Measurements from ENCODE around the gene GOLGA8N. TPM values are rescaled to one million over a fixed set of nuclear protein-coding genes. Genes with fewer than 3 reads are reported as not detected.

Gene GOLGA8N
- total RNA-seq, 2 experiments from 2014 or later: 3.0 to 4.0 TPM

GRCh38 chr15:32641517-32642059 lies 48.3 kb downstream of the GOLGA8N start, which contains the start of gene SCG5:
Gene SCG5, plus strand, starts transcription at chr15:32641710. Its CDS starts 1,883 bp downstream, at chr15:32643593.
- no peaks in the 10 kb centered on the region for H3K9me3 Mint-ChIP-seq
- peak; percentile 3 for DNase-seq

GRCh38 chr15:32642667-32643435 lies 49.6 kb downstream of the GOLGA8N start:
- Mint-ChIP-seq H3K4me3 (no peak overlapping the region), H3K4me1 (no peaks in the 10 kb centered on the region), H3K27ac (no peak overlapping the region), H3K27me3 (peaks cover 12% of the 10 kb centered on the region), H3K9me3 (no peaks in the 10 kb centered on the region), H3K36me3 (peaks cover 18% of the 10 kb centered on the region)
- no peak for DNase-seq

More at GRCh38 chr15:32641517-32642059, 48.3 kb downstream of the GOLGA8N start, which contains the start of gene SCG5:
- no peak within 1 kb of the TSS for H3K27ac Mint-ChIP-seq
- peaks cover 27% of the 10 kb centered on the region for H3K36me3 Mint-ChIP-seq
- H3K4me1 Mint-ChIP-seq: no peaks in the 10 kb centered on the region
- peaks cover 12% of the 10 kb centered on the region for H3K27me3 Mint-ChIP-seq
- H3K4me3 Mint-ChIP-seq: no peak within 1 kb of the TSS

GRCh38 chr15:32643907-32644445 lies 50.7 kb downstream of the GOLGA8N start:
- Mint-ChIP-seq H3K36me3 (peaks cover 21% of the 10 kb centered on the region), H3K9me3 (no peaks in the 10 kb centered on the region), H3K27ac (no peak overlapping the region), H3K4me1 (no peaks in the 10 kb centered on the region), H3K27me3 (peaks cover 15% of the 10 kb centered on the region), H3K4me3 (no peak overlapping the region)
- DNase-seq: no peak

- no peaks in the 10 kb centered on the region for H3K4me1 Mint-ChIP-seq
- H3K27ac Mint-ChIP-seq: no peak overlapping the region
- peaks cover 13% of the 10 kb centered on the region for H3K27me3 Mint-ChIP-seq
- H3K9me3 Mint-ChIP-seq: no peaks in the 10 kb centered on the region
- peaks cover 11% of the 10 kb centered on the region for H3K36me3 Mint-ChIP-seq
- no peak overlapping the region for H3K4me3 Mint-ChIP-seq
- no peak for DNase-seq
Measured at GRCh38 chr15:32646291-32646690, 53.0 kb downstream of the GOLGA8N start.

GRCh38 chr15:32649342-32649741 lies 56.1 kb downstream of the GOLGA8N start:
- H3K27me3 Mint-ChIP-seq: peaks cover 2% of the 10 kb centered on the region
- DNase-seq: no peak
- H3K4me3 Mint-ChIP-seq: no peak overlapping the region
- peaks cover 7% of the 10 kb centered on the region for H3K36me3 Mint-ChIP-seq
- no peak overlapping the region for H3K27ac Mint-ChIP-seq
- no peaks in the 10 kb centered on the region for H3K9me3 Mint-ChIP-seq
- H3K4me1 Mint-ChIP-seq: no peaks in the 10 kb centered on the region

GRCh38 chr15:32651229-32651837 lies 58.1 kb downstream of the GOLGA8N start:
- H3K4me1 Mint-ChIP-seq: no peaks in the 10 kb centered on the region

GRCh38 chr15:32652178-32652577 lies 58.9 kb downstream of the GOLGA8N start:
- peaks cover 5% of the 10 kb centered on the region for H3K36me3 Mint-ChIP-seq
- DNase-seq: no peak
- no peaks in the 10 kb centered on the region for H3K9me3 Mint-ChIP-seq
- peaks cover 2% of the 10 kb centered on the region for H3K27me3 Mint-ChIP-seq
- H3K27ac Mint-ChIP-seq: no peak overlapping the region
- peaks cover under 1% of the 10 kb centered on the region for H3K4me1 Mint-ChIP-seq
- H3K4me3 Mint-ChIP-seq: no peak overlapping the region

More at GRCh38 chr15:32651229-32651837, 58.1 kb downstream of the GOLGA8N start:
- peak; percentile 36 for DNase-seq
- no peak overlapping the region for H3K27ac Mint-ChIP-seq
- peaks cover 2% of the 10 kb centered on the region for H3K27me3 Mint-ChIP-seq
- H3K36me3 Mint-ChIP-seq: peaks cover 5% of the 10 kb centered on the region
- no peak overlapping the region for H3K4me3 Mint-ChIP-seq
- no peaks in the 10 kb centered on the region for H3K9me3 Mint-ChIP-seq

- no peaks in the 10 kb centered on the region for H3K9me3 Mint-ChIP-seq
- no peaks in the 10 kb centered on the region for H3K27me3 Mint-ChIP-seq
- DNase-seq: no peak
- H3K4me3 Mint-ChIP-seq: no peak overlapping the region
- no peak overlapping the region for H3K27ac Mint-ChIP-seq
- no peaks in the 10 kb centered on the region for H3K36me3 Mint-ChIP-seq
- peaks cover 5% of the 10 kb centered on the region for H3K4me1 Mint-ChIP-seq
Measured at GRCh38 chr15:32656091-32656490, 62.8 kb downstream of the GOLGA8N start.

GRCh38 chr15:32656496-32656895 lies 63.2 kb downstream of the GOLGA8N start:
- Mint-ChIP-seq H3K9me3 (no peaks in the 10 kb centered on the region), H3K4me1 (peaks cover 5% of the 10 kb centered on the region)

More at GRCh38 chr15:32656496-32656895, 63.2 kb downstream of the GOLGA8N start:
- no peak overlapping the region for H3K4me3 Mint-ChIP-seq
- no peak for DNase-seq
- no peak overlapping the region for H3K27ac Mint-ChIP-seq
- no peaks in the 10 kb centered on the region for H3K27me3 Mint-ChIP-seq
- H3K36me3 Mint-ChIP-seq: no peaks in the 10 kb centered on the region

Other genes starting within 250 kb of the GOLGA8N start
- gene GOLGA8K, start 190.2 kb upstream of the GOLGA8N start, total RNA-seq: under 1 TPM; 0.49 to 0.56 TPM
- gene GOLGA8O, start 137.8 kb upstream of the GOLGA8N start, total RNA-seq: 1 to 10 TPM in 1 of 2 experiments, not detected in 1; 1.1 TPM
- gene ARHGAP11A, start 22.0 kb downstream of the GOLGA8N start, total RNA-seq: 100 to 1,000 TPM; 134 to 140 TPM
- under 1 TPM; 0.58 to 0.60 TPM for gene SCG5, start 48.3 kb downstream of the GOLGA8N start, total RNA-seq
- gene GREM1, start 124.5 kb downstream of the GOLGA8N start, total RNA-seq: not detected